8988T (cell line): ENCODE data around the gene TCAP.
"Not testable (repeated sequence)": the region's sequence is repeated elsewhere in the genome, so short reads cannot be mapped to it uniquely, and the experiment has no call there.

Source experiments
- DNase-seq: peaks from one replicate; pipeline ENCODE4 v3.0.0; 2011

Gene TCAP

DNA sequence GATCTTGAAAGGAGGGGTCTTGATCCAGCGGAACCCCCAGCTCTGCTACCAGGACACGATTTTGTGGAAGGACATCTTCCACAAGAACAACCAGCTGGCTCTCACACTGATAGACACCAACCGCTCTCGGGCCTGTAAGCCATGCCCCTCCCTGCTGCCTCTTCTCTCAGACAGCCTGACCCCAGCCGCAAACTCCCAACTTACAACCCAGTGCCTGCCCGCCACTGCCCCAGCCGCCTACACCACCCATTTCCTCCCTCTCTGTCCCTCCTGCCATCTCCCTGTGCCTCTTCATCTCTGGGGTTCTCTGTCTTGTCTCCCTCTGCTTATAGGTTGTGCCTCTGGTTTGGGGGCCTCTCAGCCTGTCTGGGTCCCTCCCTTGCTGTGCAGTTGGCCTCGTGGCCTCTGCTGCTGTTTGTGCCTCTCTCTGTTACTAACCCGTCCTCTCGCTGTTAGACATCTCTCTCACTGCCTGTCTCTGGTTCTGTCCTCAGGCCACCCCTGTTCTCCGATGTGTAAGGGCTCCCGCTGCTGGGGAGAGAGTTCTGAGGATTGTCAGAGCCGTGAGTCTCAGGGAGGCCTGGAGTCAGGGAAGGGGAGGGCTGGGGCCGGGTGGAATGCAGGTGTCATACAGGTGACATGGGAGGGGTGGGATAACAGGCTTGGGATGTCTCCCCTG, 44.3 kb downstream of the TCAP start:
- no peak for DNase-seq

GRCh38 chr17:39709998-39710964, 45.1 kb downstream of the TCAP start:
- no peak for DNase-seq

DNA sequence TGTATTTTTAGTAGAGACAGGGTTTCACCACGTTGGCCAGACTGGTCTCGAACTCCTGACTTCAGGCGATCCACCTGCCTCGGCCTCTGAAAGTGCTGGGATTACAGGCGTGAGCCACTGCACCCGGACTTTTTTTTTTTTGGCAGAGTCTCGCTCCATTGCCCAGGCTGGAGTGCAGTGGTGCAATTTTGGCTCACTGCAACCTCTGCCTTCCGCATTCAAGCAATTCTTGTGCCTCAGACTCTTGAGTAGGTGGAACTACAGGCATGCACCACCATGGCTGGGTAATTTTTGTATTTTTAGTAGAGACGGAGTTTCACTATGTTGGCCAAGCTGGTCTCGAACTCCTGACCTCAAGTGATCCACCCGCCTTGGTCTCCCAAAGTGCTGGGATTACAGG, 45.9 kb downstream of the TCAP start:
- not testable (repeated sequence) for DNase-seq

DNA sequence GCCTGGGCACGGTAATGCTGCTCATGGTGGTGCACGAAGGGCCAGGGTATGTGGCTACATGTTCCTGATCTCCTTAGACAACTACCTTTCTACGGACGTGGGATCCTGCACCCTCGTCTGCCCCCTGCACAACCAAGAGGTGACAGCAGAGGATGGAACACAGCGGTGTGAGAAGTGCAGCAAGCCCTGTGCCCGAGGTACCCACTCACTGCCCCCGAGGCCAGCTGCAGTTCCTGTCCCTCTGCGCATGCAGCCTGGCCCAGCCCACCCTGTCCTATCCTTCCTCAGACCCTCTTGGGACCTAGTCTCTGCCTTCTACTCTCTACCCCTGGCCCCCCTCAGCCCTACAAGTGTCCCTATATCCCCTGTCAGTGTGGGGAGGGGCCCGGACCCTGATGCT, 46.7 kb downstream of the TCAP start:
- no peak for DNase-seq

DNA sequence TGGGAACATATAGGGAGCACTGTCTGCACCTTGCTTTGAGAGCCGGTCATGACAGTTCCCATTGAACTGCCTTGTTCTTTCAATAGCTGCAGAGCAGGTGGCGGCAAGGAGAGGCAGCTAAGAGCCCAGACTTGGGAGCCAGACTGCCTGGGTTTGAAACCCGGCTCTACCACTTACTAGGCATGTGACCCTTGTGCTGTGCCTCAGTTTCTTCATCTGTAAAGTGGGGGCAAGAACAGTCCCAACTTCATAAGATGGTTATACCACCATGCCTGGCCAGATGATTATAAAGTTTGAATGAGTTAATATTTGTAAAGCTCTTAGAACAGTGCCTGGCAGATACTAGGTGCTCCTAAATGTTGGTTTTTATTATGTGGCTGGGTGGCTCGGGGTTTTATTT, 49.1 kb downstream of the TCAP start:
- DNase-seq: no peak

- DNase-seq: no peak
Observed at GRCh38 chr17:39715375-39716072, 50.4 kb downstream of the TCAP start.
